Glomerular endothelial cell (primary cell): ENCODE results near the gene ABCC8. TPM values are rescaled to one million over a fixed set of nuclear protein-coding genes. Genes with fewer than 3 reads are reported as not detected.

Experiments used
- DNase-seq: peaks from one replicate; pipeline ENCODE4 v3.0.0-alpha.2; 2011; ENCODE audit warnings: low read depth, low spot score; ENCODE audit errors: extremely low read depth
- total RNA-seq: library from RNA; depleted of rRNA; stranded (reverse); fragments of >200 nt; gene quantifications from 2 replicates; pipeline ENCODE4 v1.2.3, GENCODE V29; 2015

ABCC8 gene
- total RNA-seq, 1 donor from 2014 or later, result not detected

DNA sequence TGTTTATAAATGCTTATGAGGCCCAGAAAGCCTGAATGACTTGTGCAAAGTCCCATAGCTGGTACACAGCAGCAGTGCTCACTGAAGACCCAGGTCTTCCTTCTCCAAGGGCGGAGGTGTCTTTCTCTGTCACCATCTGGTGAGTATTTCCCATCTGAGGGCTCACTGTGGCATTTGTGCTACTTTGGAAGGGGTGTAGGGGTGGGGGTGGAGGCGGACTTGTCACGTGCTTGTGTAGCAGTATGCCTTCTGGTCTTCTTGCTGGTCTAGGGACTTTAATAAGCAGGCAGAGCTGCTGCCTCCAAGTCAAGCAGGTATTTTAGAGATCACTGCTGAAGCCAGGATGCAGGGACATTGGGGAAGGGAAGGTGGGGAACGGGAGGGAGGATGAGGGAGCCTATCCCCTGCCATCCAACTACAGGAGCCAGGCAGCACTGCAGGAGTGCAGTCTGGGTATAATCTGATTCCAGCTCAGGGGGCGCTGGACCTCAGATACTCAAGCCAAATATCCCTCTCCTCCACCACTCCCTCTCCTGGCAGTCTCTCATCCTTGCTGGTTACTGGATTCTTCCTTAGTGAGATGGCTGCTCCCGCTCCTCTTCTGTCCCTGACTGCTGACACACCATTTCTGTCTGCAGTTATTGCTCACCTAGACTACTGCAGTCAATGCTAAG lies 3.4 kb downstream of the ABCC8 start:
- no peak for DNase-seq

DNA sequence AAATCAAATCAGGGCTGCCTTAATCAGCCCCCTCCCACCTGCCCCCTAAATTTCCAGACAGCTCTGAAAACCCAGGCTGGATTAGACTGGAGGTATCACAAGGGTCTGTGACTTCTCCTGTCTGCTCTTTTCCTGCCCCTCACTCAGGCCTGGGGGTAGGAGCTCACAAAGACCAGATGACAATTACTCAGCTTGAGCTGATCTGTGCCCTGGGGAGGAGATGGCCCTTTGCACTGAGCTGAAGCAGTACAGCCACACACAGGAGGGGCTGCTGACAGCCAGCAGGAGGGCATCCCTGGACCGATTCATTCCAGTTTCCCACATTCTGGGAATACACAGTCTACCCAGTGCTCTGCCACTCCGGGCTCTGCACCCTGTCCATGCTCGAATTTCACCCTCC lies 4.2 kb downstream of the ABCC8 start:
- DNase-seq, result no peak

DNA sequence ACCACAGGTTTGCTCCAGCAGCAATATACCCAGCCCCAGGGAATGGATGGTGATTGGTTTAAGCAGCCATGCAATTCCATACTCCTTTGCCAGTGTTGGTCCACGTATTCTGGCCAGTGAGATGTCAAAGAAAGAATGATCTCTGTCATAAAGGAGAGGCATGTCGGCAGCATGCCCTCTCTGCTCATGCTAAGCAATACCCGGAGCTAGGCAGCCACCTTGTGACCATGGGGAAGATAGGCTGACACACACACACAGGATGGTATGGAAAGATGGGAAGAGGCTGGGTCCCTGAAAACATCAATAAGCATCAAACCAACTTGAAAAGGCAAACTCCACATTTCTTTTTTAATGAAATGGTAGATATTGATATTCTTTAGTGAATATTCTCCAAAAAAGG lies 5.1 kb downstream of the ABCC8 start:
- no peak for DNase-seq

DNA sequence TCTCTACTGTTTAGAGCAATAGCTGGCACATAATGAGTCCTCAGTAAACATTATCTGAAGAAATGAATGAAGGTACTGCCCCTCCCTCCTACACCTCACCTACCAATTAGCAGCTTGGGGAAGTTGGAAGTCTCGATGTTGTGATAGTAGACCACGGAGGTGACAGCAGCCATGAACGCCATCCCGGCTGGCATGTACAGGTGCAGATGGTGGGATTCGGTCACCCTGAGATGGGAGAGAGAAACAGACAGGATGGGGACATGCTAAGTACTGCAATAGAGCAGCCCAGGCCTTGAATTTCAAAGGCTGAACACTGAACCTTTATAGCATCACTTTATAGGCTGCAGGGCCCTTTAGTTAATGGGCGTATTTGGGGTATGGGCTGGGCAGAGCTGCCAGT lies 6.6 kb downstream of the ABCC8 start:
- no peak for DNase-seq

DNA sequence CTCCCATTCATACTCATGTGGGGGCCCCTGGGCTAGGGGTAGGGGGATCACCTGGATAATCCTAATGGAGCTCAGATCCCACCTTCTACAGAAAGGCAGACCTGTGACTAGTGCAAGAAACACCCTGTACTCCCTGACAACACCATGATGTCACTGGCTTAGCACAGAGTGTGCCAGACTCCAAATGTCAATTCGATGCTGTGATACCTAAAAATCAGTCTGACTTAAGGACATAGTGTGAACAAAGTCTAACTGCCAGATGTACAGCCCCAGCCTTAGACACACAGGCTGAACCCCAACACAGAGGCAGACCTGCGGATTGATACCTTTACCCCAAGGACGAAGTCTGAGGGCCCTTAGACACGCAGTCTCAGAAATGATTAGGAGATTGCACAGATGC lies 8.5 kb downstream of the ABCC8 start:
- no peak for DNase-seq

DNA sequence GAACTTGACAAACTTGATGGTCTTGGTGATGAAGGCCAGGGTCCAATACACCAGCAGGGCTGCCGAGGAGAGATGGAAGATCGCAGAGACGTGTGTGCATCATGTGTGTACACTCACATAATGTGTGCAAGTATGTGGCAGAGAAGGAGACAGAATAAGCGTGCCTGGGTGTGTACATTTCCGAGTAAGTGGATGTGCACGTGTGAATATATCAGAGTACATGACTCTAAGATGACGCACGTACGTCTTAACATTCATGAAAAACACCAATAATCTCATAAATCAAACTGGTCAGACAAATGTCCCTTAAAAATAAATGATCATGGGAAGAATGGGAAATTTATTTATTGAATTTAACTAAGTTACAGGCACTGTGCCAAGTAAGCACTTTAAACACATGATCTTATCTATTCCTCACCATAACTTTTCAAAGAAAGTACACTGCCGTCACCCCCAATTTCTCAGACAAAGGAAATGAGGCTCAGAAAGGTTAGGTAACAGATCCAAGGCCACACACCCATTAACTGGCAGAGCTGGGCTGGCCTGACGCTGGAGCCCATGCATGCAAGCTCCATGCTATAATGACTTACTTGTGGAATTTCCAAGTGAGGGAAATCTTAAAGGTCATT lies 13.0 kb downstream of the ABCC8 start:
- no peak for DNase-seq

DNA sequence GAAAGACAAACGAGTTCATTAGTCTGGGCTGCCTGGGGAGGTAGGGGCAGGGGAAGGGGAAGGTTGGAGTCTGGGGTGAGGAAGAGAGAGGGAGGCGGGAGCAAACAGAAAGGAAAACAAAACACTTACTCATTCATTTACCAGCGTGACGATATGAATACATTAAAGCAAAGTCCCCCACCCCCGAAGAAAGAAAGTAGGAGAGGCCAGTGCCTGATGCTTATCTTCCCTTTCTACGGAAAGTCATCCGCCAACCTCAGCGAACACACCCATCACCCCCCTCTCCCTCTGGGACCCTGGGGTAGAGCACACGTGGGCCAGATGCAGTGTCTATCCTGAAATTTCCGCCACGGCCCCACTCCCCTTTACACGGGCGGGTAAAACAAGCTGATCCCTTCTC lies 13.7 kb downstream of the ABCC8 start:
- DNase-seq, result no peak

DNA sequence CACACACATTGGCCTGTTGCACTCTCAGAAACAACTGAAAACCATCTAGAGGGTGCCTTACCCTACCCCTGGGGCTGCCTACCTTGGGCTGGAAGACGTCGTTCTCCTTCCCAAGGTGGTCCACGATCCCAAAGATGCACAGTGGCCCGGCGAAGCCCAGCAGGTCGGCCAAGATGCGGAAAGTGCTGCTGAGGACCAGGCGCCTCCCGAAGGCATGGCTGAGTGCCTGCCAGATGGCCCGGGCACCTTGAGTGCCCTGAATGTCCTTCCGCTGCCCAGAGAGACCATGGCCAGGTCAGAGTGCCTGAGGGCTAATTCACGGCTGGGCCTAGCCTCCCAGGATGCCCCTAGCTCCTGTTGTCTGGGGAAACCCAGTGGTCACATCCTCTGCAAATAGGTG lies 16.2 kb downstream of the ABCC8 start:
- no peak for DNase-seq

DNA sequence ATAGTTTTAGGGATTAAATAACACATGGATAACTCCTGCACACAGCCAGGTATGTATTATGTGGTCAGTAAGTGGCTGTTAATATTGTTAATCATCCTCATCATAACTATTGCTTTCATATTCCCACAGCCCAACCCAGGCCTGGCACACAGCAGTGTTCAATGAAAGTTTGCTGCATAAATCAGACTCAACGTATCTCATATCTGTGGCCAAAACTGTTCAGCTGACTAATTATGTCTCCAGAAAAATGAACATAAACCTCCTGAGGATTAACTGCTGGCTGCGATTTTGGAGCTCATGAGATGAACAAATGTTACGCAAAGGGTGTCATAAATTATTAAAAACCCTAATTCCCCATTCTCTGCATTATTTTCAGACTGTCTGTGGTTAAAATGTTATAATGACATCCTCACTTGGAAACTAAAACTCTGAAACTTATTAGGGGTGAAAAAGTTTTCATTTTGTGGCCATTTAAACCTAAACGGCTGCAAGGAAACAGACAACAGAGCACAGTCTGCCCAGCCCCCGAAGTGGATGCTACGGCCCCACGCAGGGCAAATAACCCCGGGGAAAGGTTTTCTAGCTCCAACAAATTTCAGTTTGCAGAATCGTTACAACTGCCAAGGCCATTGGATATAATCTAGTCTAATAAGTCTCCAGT lies 17.3 kb downstream of the ABCC8 start:
- DNase-seq, result no peak

DNA sequence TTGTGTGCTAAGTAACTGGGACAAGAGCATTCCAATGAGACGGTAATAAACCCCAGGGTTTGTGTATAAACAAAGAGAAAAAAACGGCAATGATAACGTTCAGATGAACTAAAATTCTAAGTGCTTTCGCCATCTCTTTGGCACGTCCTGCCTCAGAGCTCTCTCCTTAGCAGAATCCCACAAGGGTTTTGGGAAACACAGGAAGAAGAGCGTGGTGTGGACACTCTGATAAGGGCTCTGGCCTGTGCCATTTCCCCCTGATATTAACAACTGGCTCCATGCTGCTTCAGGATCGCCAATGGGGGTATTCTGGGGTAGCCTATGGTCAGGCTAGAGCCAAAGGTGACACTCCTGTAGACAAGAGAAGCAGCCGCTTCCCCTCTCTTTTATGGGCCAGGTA lies 18.4 kb downstream of the ABCC8 start:
- no peak for DNase-seq

DNA sequence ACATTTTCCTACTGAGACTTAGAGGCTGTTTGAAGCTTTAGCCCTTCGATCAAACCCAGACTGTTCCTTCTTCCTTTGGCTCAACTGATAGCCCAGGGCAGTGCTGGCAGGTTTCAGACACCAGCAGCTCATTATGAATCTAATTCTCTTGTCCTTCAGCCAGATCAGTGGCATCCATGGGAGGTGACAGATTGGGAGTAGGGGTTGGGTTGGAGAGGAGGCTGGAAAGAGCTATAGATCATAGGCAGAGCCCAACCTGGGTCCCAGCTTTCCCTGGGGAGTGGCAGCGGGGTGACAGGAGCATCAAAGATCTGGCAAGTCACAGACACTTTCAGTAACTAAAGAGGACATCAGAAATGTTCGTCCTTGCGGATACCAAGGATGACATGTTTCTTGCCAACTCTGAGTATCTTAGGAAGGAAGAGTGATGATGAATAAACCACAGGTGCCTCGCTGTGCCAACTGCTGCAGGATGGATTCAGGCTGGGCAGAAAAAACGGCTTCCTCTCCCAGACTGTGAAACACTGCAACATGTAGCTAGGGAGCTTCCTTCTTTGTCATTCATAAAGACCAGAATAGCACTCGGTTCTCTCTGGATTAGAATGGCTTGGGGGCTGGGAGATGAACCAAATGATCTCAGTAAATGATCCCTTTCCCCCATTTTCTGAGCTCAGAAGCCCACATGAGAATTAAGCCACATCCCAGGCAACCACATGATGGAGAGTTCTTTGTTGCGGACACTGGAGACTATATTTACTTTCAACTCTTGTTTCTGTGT lies 19.1 kb downstream of the ABCC8 start:
- DNase-seq, result no peak

DNA sequence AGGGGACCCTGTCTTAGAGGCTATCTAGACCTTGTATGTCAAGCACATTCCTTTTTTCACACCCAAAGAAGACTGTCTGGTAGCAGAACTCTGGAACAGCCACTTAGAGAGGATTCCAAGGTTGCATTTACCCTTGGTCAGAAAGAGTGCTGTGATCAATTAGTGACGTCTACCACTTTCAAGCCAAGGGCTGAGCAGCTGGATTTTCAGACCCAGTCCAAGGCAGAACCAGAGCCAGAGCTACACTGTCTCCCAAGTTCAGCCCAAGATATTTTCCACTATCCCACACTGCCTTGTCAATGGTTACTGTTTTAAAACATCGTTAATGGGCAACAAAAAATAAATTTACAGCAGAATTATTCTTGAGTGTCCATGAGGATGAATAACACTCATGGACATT lies 24.0 kb downstream of the ABCC8 start:
- no peak for DNase-seq

DNA sequence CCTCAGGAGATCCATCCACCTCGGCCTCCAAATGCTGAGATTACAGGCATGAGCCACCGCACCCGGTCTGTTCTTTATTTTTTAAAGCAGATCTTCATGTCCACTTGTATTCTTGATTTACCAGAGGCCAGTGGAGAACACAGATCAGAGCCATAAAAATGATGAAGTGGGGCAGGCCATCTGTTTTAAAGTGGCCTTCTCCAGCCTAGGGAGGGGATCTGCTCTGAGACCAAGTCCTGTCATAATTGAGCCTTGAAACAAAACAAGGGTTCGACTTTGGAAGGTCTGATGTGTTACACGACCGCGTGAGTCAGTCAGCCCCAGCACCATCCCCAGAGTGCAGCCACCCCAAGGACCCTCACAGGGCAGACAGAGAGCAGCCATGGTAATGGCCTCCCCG lies 27.5 kb downstream of the ABCC8 start:
- DNase-seq, result no peak

DNA sequence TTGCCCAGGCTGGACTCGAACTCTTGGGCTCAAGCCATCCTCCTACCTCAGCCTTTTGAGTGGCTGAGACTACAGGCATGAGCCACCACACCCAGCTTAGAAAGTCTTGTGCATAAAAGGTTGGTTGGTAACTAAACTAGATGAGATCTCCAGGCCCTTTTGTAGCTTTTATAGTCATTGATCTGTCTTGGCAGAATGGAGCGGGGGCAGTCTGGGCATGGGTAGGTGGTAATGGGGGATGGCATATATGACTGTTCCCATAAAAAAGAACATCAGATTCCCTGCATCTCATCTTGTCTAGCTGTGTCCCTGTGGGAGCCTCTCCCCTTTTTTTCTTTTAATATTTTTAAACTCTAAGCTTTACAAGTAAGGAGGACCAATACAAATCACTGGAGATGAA lies 30.2 kb downstream of the ABCC8 start:
- DNase-seq, result no peak

DNA sequence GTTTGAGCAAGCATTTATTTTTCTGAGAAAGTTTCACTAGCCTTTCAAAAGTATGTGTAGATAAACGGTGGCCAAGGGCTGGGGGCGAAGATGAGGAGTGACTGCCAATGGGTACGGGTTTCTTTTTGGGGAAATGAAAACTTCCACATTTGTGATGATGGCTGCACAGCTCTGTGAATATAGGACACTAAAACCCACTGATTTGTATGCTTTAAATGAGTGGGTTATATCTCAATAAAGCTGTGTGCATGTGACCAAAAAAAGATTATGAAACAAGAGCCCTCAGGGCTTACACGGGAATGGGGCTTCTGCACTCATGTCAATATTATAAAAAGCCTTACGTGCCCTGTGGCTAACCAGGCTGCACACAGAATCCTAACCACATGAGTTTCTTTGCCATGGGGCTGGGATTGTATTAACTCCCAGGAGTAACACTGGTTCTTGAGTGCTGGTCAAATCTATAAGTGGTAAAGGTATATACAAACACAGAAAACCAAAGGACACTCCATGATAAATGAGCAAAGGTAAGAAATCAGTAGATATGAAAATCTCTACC lies 31.3 kb downstream of the ABCC8 start:
- DNase-seq, result no peak

DNA sequence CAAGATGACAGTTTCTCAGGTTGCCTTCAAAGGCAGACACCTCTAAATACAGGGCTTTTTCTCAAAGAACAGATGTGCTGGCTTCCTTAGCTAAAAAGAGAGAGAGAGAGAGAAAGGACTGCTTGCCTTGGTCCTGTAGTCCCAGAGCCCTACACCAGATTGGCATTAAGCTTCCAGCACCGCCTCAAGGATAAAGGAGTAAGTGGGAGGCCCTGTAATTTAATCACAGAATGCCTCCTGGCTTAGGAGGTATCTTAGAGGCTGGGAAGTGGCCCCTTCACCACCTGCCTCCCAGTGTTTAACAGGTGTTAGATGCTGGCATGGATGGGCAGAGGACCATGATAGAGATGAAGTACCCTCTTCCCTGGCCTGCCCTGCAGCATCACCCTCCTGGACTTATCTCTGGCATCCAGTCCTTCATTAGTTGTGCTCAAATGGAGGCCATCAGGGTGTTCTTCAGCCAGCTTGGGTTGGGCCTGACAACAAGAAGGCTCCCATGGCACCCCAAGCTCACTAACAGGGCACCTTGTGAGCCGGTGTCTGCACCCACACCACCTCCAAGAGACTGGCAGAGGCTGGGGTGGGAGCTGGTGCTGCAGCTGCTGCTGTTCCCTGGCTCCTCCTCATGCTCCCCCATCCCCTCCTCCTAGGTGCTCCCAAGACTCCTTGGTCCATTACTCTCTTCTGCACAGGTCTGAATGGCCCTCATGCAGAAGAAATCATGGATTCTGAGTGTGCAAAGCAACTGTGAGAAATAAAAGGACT lies 32.5 kb downstream of the ABCC8 start:
- DNase-seq, result no peak

DNA sequence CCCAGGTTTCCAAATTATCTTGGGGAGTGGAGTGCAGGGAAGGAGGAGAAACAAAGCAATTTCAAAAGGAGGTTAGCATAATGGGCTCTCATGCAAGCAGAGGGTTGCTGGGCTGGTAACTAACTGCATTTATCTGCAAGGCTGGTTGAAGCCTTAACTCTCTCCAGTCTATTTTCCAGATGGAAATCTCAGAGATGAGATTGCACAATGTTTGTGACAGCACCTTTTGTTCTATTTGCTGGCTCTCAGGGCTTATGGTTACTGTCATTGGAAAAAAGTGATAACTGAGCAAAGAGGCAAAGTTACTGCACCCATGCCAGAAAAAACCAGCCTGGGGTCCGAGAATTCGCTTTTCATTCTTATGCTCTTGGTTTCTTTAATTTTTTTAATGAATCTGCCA lies 33.2 kb downstream of the ABCC8 start:
- DNase-seq, result no peak

DNA sequence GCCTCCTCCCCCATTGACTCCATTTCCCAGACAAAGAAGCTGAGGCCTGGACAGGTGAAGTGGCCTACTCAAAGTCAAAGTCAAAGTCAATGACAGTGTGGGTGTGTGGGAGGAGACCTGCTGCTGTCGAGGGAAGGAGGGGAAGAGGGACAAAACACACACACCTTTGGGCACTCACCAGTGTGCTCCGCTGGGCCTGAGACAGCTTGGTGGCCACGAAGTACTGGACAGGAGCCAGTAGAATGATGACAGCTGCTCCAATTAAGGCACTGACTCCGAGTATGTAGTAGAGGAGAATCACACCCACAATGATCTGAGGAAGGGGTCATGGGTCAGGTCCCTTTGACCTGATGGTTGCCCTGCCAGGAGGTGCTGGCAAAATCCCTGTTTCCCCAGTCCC lies 33.6 kb downstream of the ABCC8 start:
- no peak for DNase-seq

DNA sequence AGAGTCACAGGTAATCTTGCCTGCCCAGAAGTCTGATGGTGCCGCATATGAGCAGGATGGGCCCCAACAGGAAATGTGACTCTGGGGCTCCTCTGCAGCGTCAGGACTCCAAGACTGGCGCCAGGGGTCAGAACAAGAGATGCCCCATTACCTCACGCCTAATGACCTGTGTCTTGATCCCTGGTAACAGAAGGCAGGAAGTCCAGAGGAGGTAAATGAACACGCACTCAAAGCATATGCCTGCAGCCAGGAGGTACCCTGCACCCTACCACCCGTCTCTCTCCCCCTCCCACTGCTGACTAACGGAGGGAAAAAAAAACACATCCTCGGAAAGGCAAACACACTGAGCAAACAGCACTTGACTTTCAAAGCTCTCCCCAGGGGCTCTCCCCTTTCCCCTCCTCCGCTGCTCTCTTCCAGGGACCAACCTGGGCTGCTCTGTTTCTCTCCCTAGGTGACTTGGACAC lies 37.3 kb downstream of the ABCC8 start:
- no peak for DNase-seq

DNA sequence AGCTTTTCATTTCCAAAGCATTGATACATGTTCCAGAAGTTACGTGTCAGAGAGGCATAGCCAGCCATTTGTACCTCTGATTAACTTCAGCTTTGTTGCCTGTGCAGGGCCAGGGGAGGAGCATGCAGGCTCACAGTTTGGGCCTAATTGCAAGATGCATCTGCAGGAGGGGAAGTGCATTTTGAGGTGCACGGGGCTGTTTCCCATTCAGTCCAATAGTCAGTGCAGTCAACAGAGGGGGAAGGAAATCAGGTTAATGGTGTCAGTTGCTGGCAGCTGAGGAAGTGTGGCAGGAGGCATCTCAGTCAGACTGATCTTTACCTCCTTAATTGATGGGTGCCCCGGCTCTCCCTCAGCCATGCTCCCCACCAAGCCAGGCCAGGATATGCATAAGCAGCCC lies 39.3 kb downstream of the ABCC8 start:
- DNase-seq, result no peak
